Fibroblast of mammary gland (primary cell): ENCODE data around the gene IFT74.

Experiments used
- DNase-seq: peaks from one replicate; pipeline ENCODE4 v3.0.0-alpha.2; 2010; ENCODE audit warnings: low read depth
- H3K4me3 ChIP-seq: 2 replicates; pipeline ENCODE4 v1.5.1; 2011; ENCODE audit warnings: low read depth, mild to moderate bottlenecking, low read length, moderate library complexity; ENCODE audit not compliant: control insufficient read depth
- TF ChIP-seq, protein P1 (sequence below): conservative IDR thresholded peaks from 2 replicates; pipeline ENCODE4 v1.5.1; 2011; ENCODE audit warnings: low read depth, low read length, inconsistent platforms; ENCODE audit not compliant: control insufficient read depth, insufficient read depth

Gene IFT74

GRCh38 chr9:26971721-26972120 lies 15.5 kb downstream of the IFT74 start:
- no peak for DNase-seq
- TF ChIP-seq, protein P1, sequence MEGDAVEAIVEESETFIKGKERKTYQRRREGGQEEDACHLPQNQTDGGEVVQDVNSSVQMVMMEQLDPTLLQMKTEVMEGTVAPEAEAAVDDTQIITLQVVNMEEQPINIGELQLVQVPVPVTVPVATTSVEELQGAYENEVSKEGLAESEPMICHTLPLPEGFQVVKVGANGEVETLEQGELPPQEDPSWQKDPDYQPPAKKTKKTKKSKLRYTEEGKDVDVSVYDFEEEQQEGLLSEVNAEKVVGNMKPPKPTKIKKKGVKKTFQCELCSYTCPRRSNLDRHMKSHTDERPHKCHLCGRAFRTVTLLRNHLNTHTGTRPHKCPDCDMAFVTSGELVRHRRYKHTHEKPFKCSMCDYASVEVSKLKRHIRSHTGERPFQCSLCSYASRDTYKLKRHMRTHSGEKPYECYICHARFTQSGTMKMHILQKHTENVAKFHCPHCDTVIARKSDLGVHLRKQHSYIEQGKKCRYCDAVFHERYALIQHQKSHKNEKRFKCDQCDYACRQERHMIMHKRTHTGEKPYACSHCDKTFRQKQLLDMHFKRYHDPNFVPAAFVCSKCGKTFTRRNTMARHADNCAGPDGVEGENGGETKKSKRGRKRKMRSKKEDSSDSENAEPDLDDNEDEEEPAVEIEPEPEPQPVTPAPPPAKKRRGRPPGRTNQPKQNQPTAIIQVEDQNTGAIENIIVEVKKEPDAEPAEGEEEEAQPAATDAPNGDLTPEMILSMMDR, result no peak

DNA sequence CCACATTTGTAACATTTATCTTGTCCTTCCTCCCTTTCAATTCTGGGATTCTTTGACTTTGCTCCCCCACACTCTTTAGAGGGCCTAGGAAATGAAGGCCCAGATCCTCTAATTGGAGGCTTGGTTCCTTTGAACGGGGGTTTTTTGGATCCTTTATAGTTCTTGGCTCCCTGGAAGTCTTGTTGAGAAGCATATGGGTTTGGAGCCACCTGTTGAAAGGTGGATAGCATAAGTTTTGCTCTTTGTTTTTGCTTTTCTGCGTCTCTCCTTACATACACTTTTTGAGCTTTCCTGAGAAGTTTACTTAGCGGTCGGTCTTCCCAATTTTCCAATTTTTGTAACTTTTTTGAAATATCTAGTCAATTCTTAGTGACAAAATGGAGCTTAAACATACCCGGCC lies 17.8 kb downstream of the IFT74 start:
- TF ChIP-seq, protein P1, result no peak
- no peak for DNase-seq
- H3K4me3 ChIP-seq, result no peak overlapping the region

More at GRCh38 chr9:26971721-26972120, 15.5 kb downstream of the IFT74 start:
- H3K4me3 ChIP-seq, result no peak overlapping the region

DNA sequence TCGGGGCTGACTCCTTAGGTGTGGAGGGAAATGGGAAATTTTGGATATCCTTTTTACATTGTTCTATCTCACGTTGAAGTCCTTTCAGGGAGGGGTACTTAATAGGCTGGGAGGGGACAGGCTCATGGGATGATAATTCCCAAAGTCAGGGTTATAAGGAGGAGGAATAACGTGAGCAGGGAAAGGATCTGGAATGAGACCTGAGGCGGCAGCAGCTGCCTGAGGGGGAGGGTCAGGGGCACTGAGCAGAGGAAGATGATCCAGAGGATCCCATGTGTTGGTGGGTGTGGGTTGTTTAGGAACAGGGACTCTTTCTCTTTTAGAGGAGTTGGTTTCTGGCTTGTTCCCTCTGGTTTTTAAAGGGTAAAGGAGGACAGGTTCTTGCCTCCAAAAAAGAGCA lies 18.7 kb downstream of the IFT74 start:
- TF ChIP-seq, protein P1, result no peak
- DNase-seq, result no peak
- no peak overlapping the region for H3K4me3 ChIP-seq

DNA sequence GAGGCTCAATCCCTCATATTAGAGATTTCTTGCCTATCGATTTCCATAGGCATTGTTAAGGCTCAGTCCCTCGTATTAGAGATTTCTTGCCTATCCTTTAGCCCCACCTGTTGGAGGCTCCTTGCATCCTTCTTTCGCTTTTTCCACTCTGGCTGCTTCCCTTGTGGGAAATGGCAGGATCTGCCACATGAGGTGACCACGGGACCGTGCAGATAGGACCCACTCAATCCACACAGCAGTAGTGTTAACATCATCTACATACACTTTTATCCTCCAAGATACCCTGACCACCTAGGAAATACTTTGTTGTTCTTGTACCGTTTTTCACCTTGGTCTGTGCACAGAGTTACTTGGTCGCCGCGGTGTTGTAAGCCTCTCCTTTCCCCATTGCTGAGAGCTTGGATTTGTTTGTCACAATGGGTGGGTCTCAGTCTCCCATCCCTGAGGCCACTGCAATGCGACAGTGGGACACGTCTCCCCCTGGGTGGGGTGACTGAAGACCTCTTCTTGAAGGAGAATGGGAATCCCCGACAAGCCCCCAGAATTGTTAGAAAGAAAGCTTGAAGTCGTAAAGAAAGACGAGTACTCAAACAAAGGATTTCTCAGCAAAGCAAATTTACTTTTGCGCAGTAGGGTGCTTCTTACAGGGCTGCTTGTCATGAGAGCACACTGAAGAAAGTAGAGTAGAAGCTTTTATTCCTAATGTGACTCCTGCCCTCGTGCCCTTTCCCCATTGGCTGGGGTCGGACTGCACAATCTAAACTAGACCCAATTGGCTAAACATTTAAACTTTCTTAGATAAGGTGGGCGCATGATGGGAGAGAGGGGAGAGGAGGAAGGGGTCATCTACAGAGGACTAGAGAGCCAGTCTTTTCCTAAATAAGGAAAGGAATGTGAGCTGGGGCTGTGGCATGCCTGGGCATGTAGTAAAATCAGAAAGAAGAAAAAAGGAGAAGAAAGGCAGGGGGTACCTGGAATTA lies 19.8 kb downstream of the IFT74 start:
- peak; percentile 73 for DNase-seq
- TF ChIP-seq, protein P1, result peak; percentile 73
- H3K4me3 ChIP-seq, result peak overlapping the region; percentile 17

GRCh38 chr9:26983340-26983739 lies 27.1 kb downstream of the IFT74 start:
- H3K4me3 ChIP-seq, result no peak overlapping the region
- TF ChIP-seq, protein P1, result no peak

DNA sequence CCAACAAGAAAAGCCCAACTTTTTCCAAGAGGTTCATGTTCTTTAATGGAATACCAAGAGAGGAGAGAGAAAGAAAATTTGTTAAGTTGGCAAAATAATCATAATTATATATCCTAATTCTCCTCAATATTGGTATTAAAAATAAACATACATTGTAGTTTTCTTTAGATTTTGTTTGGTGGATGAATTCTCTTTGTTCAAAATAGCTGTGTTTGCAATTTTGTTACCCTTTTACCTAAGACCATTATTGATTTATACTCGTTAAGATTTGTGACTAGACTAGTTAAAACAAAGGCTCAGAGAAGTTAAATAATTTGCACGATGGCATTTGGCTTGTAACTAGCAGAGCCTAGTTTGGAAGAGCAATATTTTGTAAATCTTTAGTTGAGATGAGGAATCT lies 39.6 kb downstream of the IFT74 start:
- TF ChIP-seq, protein P1, result no peak
- DNase-seq, result no peak

More at GRCh38 chr9:26983340-26983739, 27.1 kb downstream of the IFT74 start:
- no peak for DNase-seq

More for the DNA sequence above, 39.6 kb downstream of the IFT74 start:
- no peak overlapping the region for H3K4me3 ChIP-seq
